ENCODE measurements around the gene DVL2. TPM values are rescaled to one million over a fixed set of nuclear protein-coding genes. Genes with fewer than 3 reads are reported as not detected.

The DVL2 gene
- total and polyA plus RNA-seq, 4 donors: 22.2 to 57.5 (median 35.2) TPM

- H3K27me3 ChIP-seq (ENCODE audit: control insufficient read depth in 3 of 3, insufficient read depth in 3 of 3, low read length in 2 of 3): peaks cover 0 to 23% (median 18%) of the 10 kb centered on the region in 3 donors
- H3K9me3 ChIP-seq (ENCODE audit: control insufficient read depth in 4 of 4, insufficient read depth in 3 of 4, low read length in 3 of 4): no peaks in the 10 kb centered on the region
- H3K9ac ChIP-seq (ENCODE audit: insufficient read depth in 1 of 2, low read length in 2 of 2): peak overlapping the region; percentile 16 to 28
- H3K36me3 ChIP-seq (ENCODE audit: control insufficient read depth in 4 of 4, insufficient read depth in 4 of 4, low read length in 4 of 4): peaks cover 0 to 10% (median 3%) of the 10 kb centered on the region in 4 donors
- peak overlapping the region in 1 of 2 donors; percentile 90 for H3K27ac ChIP-seq (ENCODE audit: low read depth in 1 of 2, low read length in 1 of 2)
- 5 to 6% methylated on average over 26 of the region's 26 CpGs for WGBS, 2 donors
- peak overlapping the region; percentile 57 for H3K4me3 ChIP-seq
- peaks cover 0 to 11% (median 0%) of the 10 kb centered on the region in 5 donors for H3K4me1 ChIP-seq (ENCODE audit: control insufficient read depth in 5 of 5, insufficient read depth in 5 of 5, low read length in 5 of 5)
- ATAC-seq (ENCODE audit: insufficient read depth, low FRiP score) (peak; percentile 25), DNase-seq (peak; percentile 38 to 61 (median 45))
- no peak for TF ChIP-seq CTCF (IDR thresholded peaks at IDR 0.05; ENCODE audit: control extremely low read depth, extremely low read depth)
Measured at GRCh38 chr17:7262935-7263800, 28.9 kb upstream of the DVL2 start.

- WGBS, 2 donors: 9% methylated on average over 52 to 64 of the region's 64 CpGs
- peak within 1 kb of the TSS in 1 of 2 donors; percentile 90 for H3K27ac ChIP-seq (ENCODE audit: low read depth in 1 of 2, low read length in 1 of 2)
- no peak for TF ChIP-seq CTCF (IDR thresholded peaks at IDR 0.05; ENCODE audit: control extremely low read depth, extremely low read depth)
- peak; percentile 56 for ATAC-seq (ENCODE audit: insufficient read depth, low FRiP score)
- peak; percentile 57 to 86 (median 84) for DNase-seq
- H3K36me3 ChIP-seq (ENCODE audit: control insufficient read depth in 4 of 4, insufficient read depth in 4 of 4, low read length in 4 of 4): peaks cover 0 to 10% (median 3%) of the 10 kb centered on the region in 4 donors
- peaks cover 0 to 11% (median 0%) of the 10 kb centered on the region in 5 donors for H3K4me1 ChIP-seq (ENCODE audit: control insufficient read depth in 5 of 5, insufficient read depth in 5 of 5, low read length in 5 of 5)
- H3K4me3 ChIP-seq: peak within 1 kb of the TSS; percentile 57
- H3K9me3 ChIP-seq (ENCODE audit: control insufficient read depth in 4 of 4, insufficient read depth in 3 of 4, low read length in 3 of 4): no peaks in the 10 kb centered on the region
- H3K27me3 ChIP-seq (ENCODE audit: control insufficient read depth in 3 of 3, insufficient read depth in 3 of 3, low read length in 2 of 3): peaks cover 0 to 23% (median 18%) of the 10 kb centered on the region in 3 donors
- peak within 1 kb of the TSS; percentile 53 to 68 for H3K9ac ChIP-seq (ENCODE audit: insufficient read depth in 1 of 2, low read length in 2 of 2)
Measured at GRCh38 chr17:7262192-7262934, 28.0 kb upstream of the DVL2 start, which contains the start of gene CLDN7. Gene CLDN7 (minus strand): TSS chr17:7262478. CDS start chr17:7262043, 435 bp downstream.

DNA sequence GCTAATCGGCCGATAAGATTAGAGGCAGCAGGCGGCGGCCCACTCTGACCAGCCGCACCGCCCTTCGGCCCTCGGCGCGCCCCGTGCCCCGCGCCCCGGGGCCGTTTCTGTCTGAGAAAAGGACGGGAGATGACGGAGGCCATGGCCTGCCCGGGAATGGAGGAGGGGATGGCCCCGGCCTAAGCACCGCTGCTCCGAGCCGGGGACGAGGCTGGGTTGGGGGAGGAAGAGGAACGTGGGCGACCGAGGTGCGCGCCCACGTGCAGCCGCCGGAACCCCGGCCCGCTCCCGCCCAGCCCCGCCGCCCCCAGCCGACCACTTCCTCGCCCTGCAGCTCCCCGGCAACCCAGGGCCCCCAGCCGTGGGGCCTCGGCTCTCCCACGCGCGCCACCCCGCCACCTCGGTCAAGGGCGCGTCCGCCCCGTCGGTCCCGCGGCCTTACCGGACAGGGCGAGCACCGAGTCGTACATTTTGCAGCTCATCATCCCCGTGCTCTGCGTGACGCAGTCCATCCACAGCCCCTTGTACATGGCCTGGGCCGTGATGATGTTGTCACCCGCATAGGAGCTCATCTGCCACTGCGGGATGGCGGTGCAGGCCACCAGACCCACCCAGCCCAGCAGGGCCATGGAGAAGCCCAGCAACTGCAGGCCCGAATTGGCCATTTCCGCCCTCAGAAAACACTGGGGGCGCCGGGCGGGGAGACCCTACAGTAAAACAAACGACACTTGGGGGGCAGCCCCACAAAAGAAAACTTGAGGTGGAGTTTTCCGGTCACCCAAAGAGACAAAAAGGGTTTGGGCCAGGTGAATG lies 27.3 kb upstream of the DVL2 start:
- Histone ChIP-seq H3K36me3 (ENCODE audit: control insufficient read depth in 4 of 4, insufficient read depth in 4 of 4, low read length in 4 of 4) (peaks cover 0 to 15% (median 4%) of the 10 kb centered on the region in 4 donors), H3K27ac (ENCODE audit: low read depth in 1 of 2, low read length in 1 of 2) (peak overlapping the region in 1 of 2 donors; percentile 90), H3K4me1 (ENCODE audit: control insufficient read depth in 5 of 5, insufficient read depth in 5 of 5, low read length in 5 of 5) (peaks cover 0 to 11% (median 0%) of the 10 kb centered on the region in 5 donors), H3K9me3 (ENCODE audit: control insufficient read depth in 4 of 4, insufficient read depth in 3 of 4, low read length in 3 of 4) (no peaks in the 10 kb centered on the region), H3K9ac (ENCODE audit: insufficient read depth in 1 of 2, low read length in 2 of 2) (peak overlapping the region; percentile 53 to 68), H3K27me3 (ENCODE audit: control insufficient read depth in 3 of 3, insufficient read depth in 3 of 3, low read length in 2 of 3) (peaks cover 0 to 23% (median 18%) of the 10 kb centered on the region in 3 donors), H3K4me3 (peak overlapping the region; percentile 57)
- 10 to 11% methylated on average over 50 to 71 of the region's 71 CpGs for WGBS, 2 donors
- ATAC-seq (ENCODE audit: insufficient read depth, low FRiP score) (peak; percentile 3), DNase-seq (no peak)
- TF ChIP-seq CTCF (IDR thresholded peaks at IDR 0.05; ENCODE audit: control extremely low read depth, extremely low read depth): no peak

All from lung (tissue), 12 donors.